ENCODE results near the gene SEC63. TPM values are rescaled to one million over a fixed set of nuclear protein-coding genes. Genes with fewer than 3 reads are reported as not detected.

The SEC63 gene
- total RNA-seq, result 17.9 and 25.3 TPM in 2 replicates

GRCh38 chr6:107957909-107958688 is at the start of gene SEC63:
TSS of gene SEC63 (minus strand) at chr6:107958208. CDS start at chr6:107958009, 199 bp downstream.

Other genes with a start within 250 kb of the SEC63 start
- not detected in 2 replicates for gene SCML4, start 133.9 kb downstream of the SEC63 start, total RNA-seq
- 27.9 and 43.0 TPM in 2 replicates for gene OSTM1, start 116.5 kb upstream of the SEC63 start, total RNA-seq
- gene NR2E1, start 207.8 kb upstream of the SEC63 start, total RNA-seq, result not detected in 2 replicates